ENCODE measurements around the gene CHD1.

DNA sequence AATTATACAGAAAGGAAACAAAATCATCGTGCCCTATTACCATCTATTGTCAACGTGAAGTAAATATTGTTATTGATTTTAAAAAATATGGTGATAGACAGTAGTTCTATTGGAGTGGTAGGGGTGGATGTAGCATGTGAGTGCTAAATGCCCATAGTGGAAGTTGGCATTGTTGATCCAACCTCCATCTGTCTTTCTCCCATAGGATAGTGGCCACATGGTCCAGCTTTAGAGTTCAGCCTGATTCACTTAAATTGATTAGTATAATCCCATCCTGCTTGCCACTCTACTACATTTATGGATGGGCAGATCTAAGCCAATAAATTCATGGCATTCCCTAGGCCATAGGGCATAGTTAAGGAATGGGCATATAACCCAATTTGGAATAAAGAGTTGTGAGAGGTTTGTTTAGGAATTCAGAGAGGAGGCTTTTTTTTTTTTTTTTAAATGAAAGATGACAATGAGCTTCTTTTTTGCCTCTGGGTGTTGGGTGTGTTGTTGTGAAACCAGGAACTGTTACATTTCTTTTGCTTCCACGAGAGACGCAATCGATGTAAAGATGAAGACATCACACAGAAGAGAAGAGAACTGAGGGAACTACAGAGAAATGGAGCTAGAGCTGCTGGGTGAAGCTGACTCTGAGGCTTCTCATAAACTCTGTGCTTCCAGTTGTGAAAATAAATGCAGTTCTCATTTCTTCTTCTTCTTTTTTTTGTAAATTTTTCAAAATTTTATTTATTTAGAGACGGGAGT, 12.5 kb upstream of the CHD1 start:
- no peak for TF ChIP-seq POLR2AphosphoS5 (IDR thresholded peaks at IDR 0.05)
- TF ChIP-seq, protein P1, sequence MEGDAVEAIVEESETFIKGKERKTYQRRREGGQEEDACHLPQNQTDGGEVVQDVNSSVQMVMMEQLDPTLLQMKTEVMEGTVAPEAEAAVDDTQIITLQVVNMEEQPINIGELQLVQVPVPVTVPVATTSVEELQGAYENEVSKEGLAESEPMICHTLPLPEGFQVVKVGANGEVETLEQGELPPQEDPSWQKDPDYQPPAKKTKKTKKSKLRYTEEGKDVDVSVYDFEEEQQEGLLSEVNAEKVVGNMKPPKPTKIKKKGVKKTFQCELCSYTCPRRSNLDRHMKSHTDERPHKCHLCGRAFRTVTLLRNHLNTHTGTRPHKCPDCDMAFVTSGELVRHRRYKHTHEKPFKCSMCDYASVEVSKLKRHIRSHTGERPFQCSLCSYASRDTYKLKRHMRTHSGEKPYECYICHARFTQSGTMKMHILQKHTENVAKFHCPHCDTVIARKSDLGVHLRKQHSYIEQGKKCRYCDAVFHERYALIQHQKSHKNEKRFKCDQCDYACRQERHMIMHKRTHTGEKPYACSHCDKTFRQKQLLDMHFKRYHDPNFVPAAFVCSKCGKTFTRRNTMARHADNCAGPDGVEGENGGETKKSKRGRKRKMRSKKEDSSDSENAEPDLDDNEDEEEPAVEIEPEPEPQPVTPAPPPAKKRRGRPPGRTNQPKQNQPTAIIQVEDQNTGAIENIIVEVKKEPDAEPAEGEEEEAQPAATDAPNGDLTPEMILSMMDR (IDR thresholded peaks at IDR 0.05): no peak
- TF ChIP-seq POLR2A (IDR thresholded peaks at IDR 0.05): no peak
